CD4-positive, alpha-beta T cell (primary cell): ENCODE data around the gene CFB. TPM values are rescaled to one million over a fixed set of nuclear protein-coding genes. Genes with fewer than 3 reads are reported as not detected.

ENCODE experiments used
- ATAC-seq: fragments of 200-7000 bp; cut with Tn5 transposase; one replicate; pipeline ENCODE4 v1.10.0; 2022; ENCODE audit warnings: mild to moderate bottlenecking; ENCODE audit not compliant: poor library complexity
- CTCF ChIA-PET: fragments of 350-600 bp; sonication (Branson Sonifier 250); formaldehyde crosslinking; loops from one replicate; lab custom pipeline; 2021; ENCODE audit warnings: antibody characterized with exemption, inconsistent platforms; lab: Charles Lee
- POLR2A ChIA-PET: fragments of 350-600 bp; sonication (Branson Sonifier 250); formaldehyde crosslinking; loops from one replicate; lab custom pipeline; 2021; ENCODE audit warnings: antibody characterized with exemption, inconsistent platforms; lab: Charles Lee
- DNase-seq, 14 experiments: peaks; one replicate each; pipeline ENCODE4 v3.0.0-alpha.2; 2013 to 2020; ENCODE audit warnings: mixed read lengths in 2 of 14
- H3K27ac ChIP-seq, 2 donors: one replicate each; pipeline versions ENCODE4 v1.5.1 to v1.7.0; 2013; ENCODE audit warnings: low read length in 2 of 2, low read depth in 1 of 2, mild to moderate bottlenecking in 1 of 2
- H3K27me3 ChIP-seq, 2 experiments: 1 replicate in 1 of 2; 2 replicates in 1 of 2; pipeline versions ENCODE4 v1.6.1 to v1.7.0; 2013; ENCODE audit warnings: low read length in 2 of 2, control low read depth in 1 of 2, mild to moderate bottlenecking in 1 of 2, moderate library complexity in 1 of 2; ENCODE audit not compliant: insufficient read depth in 2 of 2, control insufficient read depth in 1 of 2
- H3K36me3 ChIP-seq: one replicate; pipeline ENCODE4 v1.6.1; 2013; ENCODE audit warnings: low read length, control low read depth; ENCODE audit not compliant: insufficient read depth
- H3K4me1 ChIP-seq: one replicate; pipeline ENCODE4 v1.6.1; 2013; ENCODE audit warnings: low read length, control low read depth; ENCODE audit not compliant: insufficient read depth
- H3K4me3 ChIP-seq: one replicate; pipeline ENCODE4 v1.5.1; 2013; ENCODE audit warnings: mild to moderate bottlenecking, low read length, moderate library complexity
- H3K9me3 ChIP-seq, 2 experiments: 1 replicate in 1 of 2; 2 replicates in 1 of 2; pipeline versions ENCODE4 v1.6.1 to v1.7.0; 2013; ENCODE audit warnings: low read length in 2 of 2, mild to moderate bottlenecking in 2 of 2, control low read depth in 1 of 2, moderate library complexity in 1 of 2; ENCODE audit not compliant: control insufficient read depth in 1 of 2, insufficient read depth in 1 of 2
- H3K27ac Mint-ChIP-seq: one replicate; pipeline ENCODE4 v1.8.0; 2020; ENCODE audit warnings: mixed read lengths
- H3K27me3 Mint-ChIP-seq: one replicate; pipeline ENCODE4 v1.8.0; 2021; ENCODE audit warnings: mixed read lengths
- H3K36me3 Mint-ChIP-seq: one replicate; pipeline ENCODE4 v1.8.0; 2021; ENCODE audit warnings: low read depth, mixed read lengths
- H3K4me1 Mint-ChIP-seq: one replicate; pipeline ENCODE4 v1.8.0; 2021; ENCODE audit warnings: low read depth, mixed read lengths
- H3K4me3 Mint-ChIP-seq: one replicate; pipeline ENCODE4 v1.8.0; 2020; ENCODE audit warnings: mild to moderate bottlenecking, mixed read lengths
- H3K9me3 Mint-ChIP-seq: one replicate; pipeline ENCODE4 v1.8.0; 2020; ENCODE audit warnings: mixed read lengths
- CTCF ChIP-seq: fragments of 200-600 bp; IDR thresholded peaks from one replicate; pipeline ENCODE4 v1.8.0; 2022; ENCODE audit warnings: antibody characterized with exemption, mild to moderate bottlenecking
- intact Hi-C, 2 experiments: fragments of 100-400 bp; cut with DNase I in 1 of 2; cut with micrococcal nuclease in 1 of 2; formaldehyde crosslinking; loops; one replicate each; pipeline versions ENCODE4 v1.15.1 to v1.9.0; 2023 to 2025; cut with DNase I, micrococcal nuclease
- total RNA-seq, 174 experiments: library from RNA in 2 of 174; stranded (reverse) in 2 of 174; gene quantifications; one replicate each; pipeline ENCODE4 v1.2.3 and lab custom pipeline; 2021 to 2026

CFB gene
- total RNA-seq, 2 experiments from 2014 or later = 1.5 to 2.2 TPM

GRCh38 chr6:31958412-31958740 is 12.5 kb downstream of the CFB start:
- Histone ChIP-seq H3K27me3 (no peaks in the 10 kb centered on the region), H3K9me3 (no peaks in the 10 kb centered on the region), H3K27ac (peak overlapping the region; percentile 94 to 96), H3K36me3 (peaks cover 71% of the 10 kb centered on the region), H3K4me1 (peaks cover 30% of the 10 kb centered on the region), H3K4me3 (peak overlapping the region; percentile 97)
- no peak for TF ChIP-seq CTCF
- intact Hi-C loops = loop anchor here (2.0 to 10.0 kb wide), 6 partner anchors 61 to 1894 kb away; partner anchors contain the start of genes EHMT2 (in 2 of the 2), AGPAT1 (in 1 of the 2), ATF6B (in 1 of the 2) and DDX39B (in 1 of the 2)
- no peaks in the 10 kb centered on the region for H3K9me3 Mint-ChIP-seq
- CTCF ChIA-PET = no interaction called here
- DNase-seq (no peak), ATAC-seq (no peak)
- peak overlapping the region; percentile 96 for H3K4me3 Mint-ChIP-seq
- no peaks in the 10 kb centered on the region for H3K27me3 Mint-ChIP-seq
- POLR2A ChIA-PET = interaction anchor here (0.9 to 5.4 kb wide), 11 partner anchors 12 to 1892 kb away, joined by 3 to 102 read pairs (median 4); partner anchors contain the start of genes ATF6B, BAG6, DXO and EHMT2
- H3K4me1 Mint-ChIP-seq = peaks cover 38% of the 10 kb centered on the region
- H3K36me3 Mint-ChIP-seq = peaks cover 81% of the 10 kb centered on the region
- peak overlapping the region; percentile 97 for H3K27ac Mint-ChIP-seq

GRCh38 chr6:31958741-31959739 is 13.1 kb downstream of the CFB start, which contains the start of the genes NELFE and SKIC2:
Gene NELFE (minus strand): TSS chr6:31958971. CDS start chr6:31958446, 525 bp downstream.
Gene SKIC2 (plus strand): TSS chr6:31959175. CDS start chr6:31959193, 18 bp downstream.
- TF ChIP-seq CTCF = no peak
- ChIA-PET POLR2A (interaction anchor here (0.9 to 5.4 kb wide), 13 partner anchors 11 to 1893 kb away, joined by 3 to 102 read pairs (median 4); partner anchors contain the start of genes ATF6B, BAG6, DXO and EHMT2), CTCF (no interaction called here)
- H3K27ac Mint-ChIP-seq = peak within 1 kb of the TSS; percentile 97
- intact Hi-C loops = loop anchor here (1.0 to 10.0 kb wide), 8 partner anchors 12 to 1894 kb away; partner anchors contain the start of genes EHMT2 (in 2 of the 2), AGPAT1 (in 1 of the 2), ATF6B (in 1 of the 2) and DDX39B (in 1 of the 2)
- no peaks in the 10 kb centered on the region for H3K9me3 Mint-ChIP-seq
- peak; percentile 96 to 100 (median 98) for DNase-seq
- Histone ChIP-seq H3K4me3 (peak within 1 kb of the TSS; percentile 97), H3K27ac (peak within 1 kb of the TSS; percentile 94 to 96), H3K9me3 (no peaks in the 10 kb centered on the region), H3K27me3 (no peaks in the 10 kb centered on the region), H3K4me1 (peaks cover 30% of the 10 kb centered on the region), H3K36me3 (peaks cover 71% of the 10 kb centered on the region)
- H3K27me3 Mint-ChIP-seq = no peaks in the 10 kb centered on the region
- H3K4me1 Mint-ChIP-seq = peaks cover 38% of the 10 kb centered on the region
- H3K4me3 Mint-ChIP-seq = peak within 1 kb of the TSS; percentile 96
- H3K36me3 Mint-ChIP-seq = peaks cover 81% of the 10 kb centered on the region
- peak; percentile 97 for ATAC-seq

GRCh38 chr6:31961616-31962015 is 15.7 kb downstream of the CFB start:
- H3K4me3 Mint-ChIP-seq = no peak overlapping the region
- Histone ChIP-seq H3K27ac (no peak overlapping the region), H3K27me3 (no peaks in the 10 kb centered on the region), H3K4me3 (no peak overlapping the region), H3K36me3 (peaks cover 73% of the 10 kb centered on the region), H3K9me3 (no peaks in the 10 kb centered on the region), H3K4me1 (peaks cover 30% of the 10 kb centered on the region)
- peak overlapping the region; percentile 56 for H3K27ac Mint-ChIP-seq
- ATAC-seq (no peak), DNase-seq (no peak)
- no peaks in the 10 kb centered on the region for H3K27me3 Mint-ChIP-seq
- no peaks in the 10 kb centered on the region for H3K9me3 Mint-ChIP-seq
- CTCF ChIA-PET = no interaction called here
- peaks cover 82% of the 10 kb centered on the region for H3K36me3 Mint-ChIP-seq
- TF ChIP-seq CTCF = no peak
- POLR2A ChIA-PET = interaction anchor here (1.0 kb wide), 1 partner anchor 10 kb away, joined by 4 read pairs; the partner anchor contains the start of gene DXO
- intact Hi-C loops = no loop called here
- H3K4me1 Mint-ChIP-seq = peaks cover 38% of the 10 kb centered on the region
